Activated CD4-positive, alpha-beta T cell treated with anti-CD3 and anti-CD28 coated beads, Interleukin-2, amount 10 ng/mL, durations not matched to agents 7 days and 5 days (primary cell): ENCODE results near the gene COL11A2. TPM values are rescaled to one million over a fixed set of nuclear protein-coding genes. Genes with fewer than 3 reads are reported as not detected.

Experiments used
- CTCF ChIA-PET: fragments of 350-600 bp; sonication (Branson Sonifier 250); formaldehyde crosslinking; loops from one replicate; lab custom pipeline; 2021; ENCODE audit warnings: antibody characterized with exemption; lab: Charles Lee
- POLR2A ChIA-PET: fragments of 350-600 bp; sonication (Branson Sonifier 250); formaldehyde crosslinking; loops from one replicate; lab custom pipeline; 2021; ENCODE audit warnings: antibody characterized with exemption; lab: Charles Lee
- DNase-seq: peaks from one replicate; pipeline ENCODE4 v3.0.0-alpha.2; 2020
- H3K27ac Mint-ChIP-seq: one replicate; pipeline ENCODE4 v1.8.0; 2021; ENCODE audit warnings: mild to moderate bottlenecking, moderate library complexity, mixed read lengths
- H3K27me3 Mint-ChIP-seq: one replicate; pipeline ENCODE4 v1.8.0; 2021; ENCODE audit warnings: mixed read lengths
- H3K36me3 Mint-ChIP-seq: one replicate; pipeline ENCODE4 v1.8.0; 2021; ENCODE audit warnings: low read depth, mixed read lengths
- H3K4me1 Mint-ChIP-seq: one replicate; pipeline ENCODE4 v1.8.0; 2021; ENCODE audit warnings: mixed read lengths
- H3K4me3 Mint-ChIP-seq: one replicate; pipeline ENCODE4 v1.8.0; 2021; ENCODE audit warnings: mild to moderate bottlenecking, moderate library complexity, mixed read lengths
- H3K9me3 Mint-ChIP-seq: one replicate; pipeline ENCODE4 v1.8.0; 2021; ENCODE audit warnings: mixed read lengths
- total RNA-seq, 2 experiments: library from RNA; stranded (reverse); gene quantifications; one replicate each; pipeline ENCODE4 v1.2.3, GENCODE V29; 2021

The COL11A2 gene
- total RNA-seq, 2 experiments from 2014 or later = 1.3 to 1.4 TPM

DNA sequence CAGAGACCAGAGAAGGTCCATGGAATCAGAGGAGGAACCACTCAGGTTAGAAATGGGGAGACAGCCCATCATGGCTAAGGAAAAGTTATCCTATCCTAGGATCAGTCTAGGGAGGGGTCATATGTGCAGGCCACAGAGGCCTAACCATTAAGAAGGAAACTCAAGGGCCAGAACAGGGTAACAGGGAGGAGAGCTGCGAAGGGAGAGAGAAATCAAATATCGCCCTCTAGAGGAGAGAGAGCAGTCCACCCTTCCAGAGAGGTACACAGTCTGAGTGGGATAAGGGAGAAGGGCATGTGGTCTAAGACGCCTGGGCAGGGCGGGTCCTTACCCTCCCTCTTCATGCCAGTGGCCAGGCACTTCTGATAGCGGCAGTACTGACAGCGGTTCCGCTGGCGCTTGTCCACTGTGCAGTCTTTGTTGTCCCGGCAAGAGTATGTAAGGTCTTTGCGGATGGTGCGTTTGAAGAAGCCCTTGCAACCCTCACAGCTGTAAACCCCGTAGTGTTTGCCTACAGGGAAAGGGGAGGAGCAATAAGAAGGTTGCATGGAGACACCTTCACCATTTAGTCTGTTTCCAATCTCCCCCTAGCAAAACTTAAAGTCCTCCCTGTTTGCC is 5.3 kb upstream of the COL11A2 start:
- peaks cover 8% of the 10 kb centered on the region for H3K27me3 Mint-ChIP-seq
- H3K9me3 Mint-ChIP-seq = no peaks in the 10 kb centered on the region
- peak overlapping the region; percentile 83 for H3K27ac Mint-ChIP-seq
- ChIA-PET CTCF (interaction anchor here (0.5 to 2.2 kb wide), 17 partner anchors 11 to 516 kb away, joined by 3 to 10 read pairs (median 4); partner anchors contain the start of genes B3GALT4 and RING1), POLR2A (interaction anchor here (0.5 kb wide), 1 partner anchor 366 kb away, joined by 4 read pairs; no protein-coding TSS in a partner anchor)
- H3K36me3 Mint-ChIP-seq = peaks cover 52% of the 10 kb centered on the region
- peak overlapping the region; percentile 100 for H3K4me3 Mint-ChIP-seq
- peaks cover 48% of the 10 kb centered on the region for H3K4me1 Mint-ChIP-seq
- peak; percentile 54 for DNase-seq

DNA sequence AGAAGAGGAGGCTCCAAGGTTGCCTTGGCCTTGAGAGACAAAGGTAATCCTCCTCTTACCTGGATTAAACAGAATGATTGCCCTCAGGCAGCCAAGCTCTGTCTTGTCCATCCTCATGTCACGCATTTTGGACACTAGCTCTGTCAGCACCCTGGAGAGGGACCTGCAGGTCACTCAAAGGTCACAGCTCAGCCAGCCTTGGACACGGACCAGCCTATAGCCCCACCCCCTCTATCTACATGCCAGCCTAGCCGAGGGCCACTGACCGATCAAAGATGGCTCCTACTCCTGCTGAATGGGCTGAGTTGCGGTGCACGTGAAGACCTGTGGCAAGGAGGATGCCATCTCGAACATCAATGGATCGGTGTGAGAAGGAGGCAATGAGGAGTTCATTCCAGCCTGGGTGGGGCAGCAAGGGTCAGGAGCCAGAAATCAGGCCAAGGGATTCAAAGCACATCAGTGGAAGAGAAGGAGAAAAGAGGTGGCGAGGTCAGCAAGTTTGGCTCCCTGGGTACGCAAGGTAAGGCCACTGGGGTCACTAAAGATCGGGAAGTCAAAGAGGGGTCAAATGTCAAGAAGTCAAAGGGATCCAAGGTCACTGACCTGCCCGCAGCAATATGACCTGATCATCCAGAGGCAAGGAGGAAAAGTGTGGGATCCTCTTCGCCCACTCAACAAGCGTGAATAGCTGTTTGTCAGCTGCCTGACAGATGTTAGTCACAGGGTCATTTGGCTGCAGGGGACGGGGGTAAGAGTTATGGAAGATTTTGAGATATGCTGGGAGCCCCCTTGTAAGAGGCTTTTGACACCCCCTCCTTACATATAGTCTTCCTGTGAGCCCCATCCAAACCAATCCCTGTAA is 3.3 kb upstream of the COL11A2 start:
- ChIA-PET CTCF (interaction anchor here (1.2 to 2.4 kb wide), 3 partner anchors 12 to 149 kb away, joined by 3 to 9 read pairs (median 6); no protein-coding TSS in a partner anchor), POLR2A (no interaction called here)
- Mint-ChIP-seq H3K36me3 (peaks cover 33% of the 10 kb centered on the region), H3K4me3 (no peak overlapping the region), H3K9me3 (no peaks in the 10 kb centered on the region), H3K27me3 (peaks cover 24% of the 10 kb centered on the region), H3K27ac (no peak overlapping the region), H3K4me1 (peaks cover 35% of the 10 kb centered on the region)
- DNase-seq = no peak

DNA sequence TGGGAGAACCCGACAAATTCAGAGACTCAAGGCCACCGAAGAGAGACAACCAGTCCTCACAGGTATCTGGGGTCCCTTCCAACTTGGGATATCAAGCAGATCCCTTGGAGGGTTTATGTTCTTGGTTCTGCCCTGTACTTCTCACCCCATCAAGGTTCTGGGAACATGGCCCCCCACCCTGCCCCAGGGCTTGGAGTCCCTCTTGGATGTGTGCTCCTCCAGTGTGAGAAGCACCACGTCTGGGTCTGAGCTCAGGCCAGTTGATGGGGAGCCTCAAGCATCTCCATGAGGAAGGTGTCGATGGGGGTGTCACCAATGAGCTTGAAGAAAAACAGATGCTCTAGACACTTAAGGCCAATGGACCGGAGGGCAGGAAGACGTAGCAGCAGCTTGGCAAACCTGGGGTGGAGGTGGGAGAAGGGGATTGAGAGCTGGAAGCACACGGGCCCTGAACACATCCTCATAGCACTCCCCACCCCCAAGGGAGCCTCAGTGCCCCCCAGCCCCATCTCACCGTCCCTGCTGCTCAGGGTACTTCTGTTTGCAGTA is 2.2 kb upstream of the COL11A2 start:
- ChIA-PET POLR2A (no interaction called here), CTCF (interaction anchor here (1.1 to 2.4 kb wide), 4 partner anchors 11 to 150 kb away, joined by 3 to 9 read pairs (median 4); no protein-coding TSS in a partner anchor)
- Mint-ChIP-seq H3K36me3 (peaks cover 32% of the 10 kb centered on the region), H3K9me3 (no peaks in the 10 kb centered on the region), H3K27me3 (peaks cover 30% of the 10 kb centered on the region), H3K4me1 (peaks cover 33% of the 10 kb centered on the region), H3K27ac (no peak overlapping the region), H3K4me3 (no peak overlapping the region)
- no peak for DNase-seq

DNA sequence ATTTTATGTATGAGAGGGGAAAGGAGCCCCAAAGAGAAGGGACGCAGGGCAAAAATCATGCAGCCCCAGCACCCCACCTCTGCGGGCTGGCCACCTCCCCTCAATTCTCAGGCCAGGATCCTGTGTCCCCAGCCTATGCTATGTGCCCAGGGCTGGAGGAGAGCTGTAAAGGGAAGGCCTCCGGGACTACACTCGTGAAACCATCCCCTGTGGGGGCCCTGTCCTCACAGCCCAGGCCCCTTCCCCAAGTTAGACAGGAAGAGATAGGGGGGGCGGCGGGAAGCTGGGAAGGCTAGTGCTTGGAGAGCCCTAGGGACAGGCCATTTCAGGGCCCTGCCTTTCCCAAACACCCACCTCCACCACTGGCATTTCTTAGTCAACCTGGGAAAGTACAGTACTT is 1.4 kb upstream of the COL11A2 start:
- no peak overlapping the region for H3K4me3 Mint-ChIP-seq
- H3K36me3 Mint-ChIP-seq = peaks cover 32% of the 10 kb centered on the region
- POLR2A ChIA-PET = no interaction called here

DNA sequence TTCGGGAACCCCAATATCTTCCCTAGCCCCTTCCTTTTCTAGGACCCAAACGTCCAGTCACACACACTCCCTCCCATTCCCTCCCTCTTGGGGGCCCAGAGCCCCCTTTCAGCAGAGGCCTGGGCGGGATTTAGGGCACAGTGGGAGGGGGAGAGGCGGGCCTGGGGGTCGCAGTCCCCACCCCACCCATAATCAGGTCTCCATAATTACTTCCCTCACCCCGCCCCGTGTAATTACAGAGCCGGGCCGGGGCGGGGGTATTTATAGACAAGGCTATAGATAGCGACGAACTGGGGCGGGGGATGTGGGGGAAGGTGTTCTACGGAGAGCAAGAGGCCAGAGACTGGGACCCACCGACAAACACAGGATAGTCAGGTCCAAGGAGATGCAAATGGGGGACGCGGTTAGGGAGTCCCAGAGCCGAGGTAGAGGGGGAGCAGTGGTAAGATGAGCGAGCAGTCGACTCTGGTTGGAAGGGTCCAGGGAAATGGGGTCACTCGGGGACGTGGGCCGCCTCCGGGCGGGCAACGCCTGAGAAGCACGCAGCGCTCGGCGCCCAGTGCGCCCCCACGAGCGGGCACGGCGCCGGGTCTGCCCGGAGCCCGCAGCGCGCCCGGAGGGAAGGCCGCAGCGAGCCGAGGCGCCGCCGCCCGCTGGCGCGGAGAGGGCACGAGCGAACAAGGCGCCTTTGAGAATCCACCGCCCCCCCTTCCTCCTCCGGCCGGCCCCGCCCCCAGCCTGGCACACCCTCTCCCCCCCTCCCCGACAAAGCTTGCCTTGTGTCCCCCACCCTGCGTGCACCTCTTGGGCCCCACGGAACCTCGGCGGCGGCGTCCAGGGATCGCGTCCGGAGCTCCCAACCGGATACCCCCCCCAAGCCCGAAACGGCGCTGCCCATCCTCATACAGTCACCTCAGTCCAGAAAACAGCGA is 670 bp upstream of the COL11A2 start:
- ChIA-PET POLR2A (no interaction called here), CTCF (interaction anchor here (2.4 kb wide), 1 partner anchor 56 kb away, joined by 9 read pairs; no protein-coding TSS in a partner anchor)
- H3K27ac Mint-ChIP-seq = no peak overlapping the region
- H3K4me3 Mint-ChIP-seq = no peak overlapping the region
- H3K36me3 Mint-ChIP-seq = peaks cover 32% of the 10 kb centered on the region
- H3K4me1 Mint-ChIP-seq = peaks cover 18% of the 10 kb centered on the region
- peaks cover 33% of the 10 kb centered on the region for H3K27me3 Mint-ChIP-seq
- H3K9me3 Mint-ChIP-seq = no peaks in the 10 kb centered on the region
- no peak for DNase-seq

More for the DNA sequence above, 1.4 kb upstream of the COL11A2 start:
- Mint-ChIP-seq H3K9me3 (no peaks in the 10 kb centered on the region), H3K4me1 (peaks cover 25% of the 10 kb centered on the region), H3K27ac (no peak overlapping the region), H3K27me3 (peaks cover 31% of the 10 kb centered on the region)
- CTCF ChIA-PET = interaction anchor here (1.1 to 2.4 kb wide), 2 partner anchors 20 to 55 kb away, joined by 3 to 9 read pairs; no protein-coding TSS in a partner anchor
- DNase-seq = no peak

DNA sequence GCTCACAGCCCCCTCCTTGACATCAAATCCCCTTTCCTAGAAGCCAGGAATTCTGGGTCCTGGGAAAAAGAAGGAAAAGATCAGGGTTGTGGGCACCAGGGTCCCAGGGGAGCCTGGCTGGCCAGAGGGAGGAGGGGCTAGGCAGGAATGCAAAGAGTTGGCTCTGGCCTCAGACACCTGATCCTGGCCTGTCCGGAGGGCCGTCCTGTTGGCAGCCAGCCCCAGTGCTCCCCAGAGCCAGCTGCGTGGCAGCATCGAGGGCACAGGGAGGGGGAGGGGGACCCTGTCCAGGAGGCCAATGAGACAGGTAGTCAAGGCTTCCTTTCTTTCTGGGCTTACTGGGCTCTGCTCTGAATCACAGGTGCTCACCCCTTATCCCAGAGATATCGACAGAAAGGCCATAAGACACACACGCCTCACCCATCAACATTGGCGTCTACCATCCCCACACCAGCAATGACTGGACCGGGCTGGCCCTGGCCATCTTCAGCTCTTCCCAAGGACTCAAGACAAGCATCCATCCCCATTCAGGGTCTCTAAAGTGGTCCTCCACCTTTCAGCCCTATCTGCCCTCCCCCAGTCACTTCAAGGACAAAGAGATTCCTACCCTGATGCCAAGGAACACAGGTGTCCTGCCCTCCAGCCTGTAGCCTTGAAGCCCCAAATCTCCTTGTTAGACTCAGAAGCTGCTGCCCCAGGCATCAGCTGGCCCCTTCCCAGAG is 723 bp downstream of the COL11A2 start:
- H3K9me3 Mint-ChIP-seq = no peaks in the 10 kb centered on the region
- no peak overlapping the region for H3K27ac Mint-ChIP-seq
- peaks cover 10% of the 10 kb centered on the region for H3K4me1 Mint-ChIP-seq
- peaks cover 31% of the 10 kb centered on the region for H3K36me3 Mint-ChIP-seq
- H3K4me3 Mint-ChIP-seq = no peak overlapping the region
- ChIA-PET POLR2A (no interaction called here), CTCF (interaction anchor here (0.5 to 1.2 kb wide), 2 partner anchors 56 to 188 kb away, joined by 5 to 7 read pairs; no protein-coding TSS in a partner anchor)
- H3K27me3 Mint-ChIP-seq = peaks cover 40% of the 10 kb centered on the region
- no peak for DNase-seq

DNA sequence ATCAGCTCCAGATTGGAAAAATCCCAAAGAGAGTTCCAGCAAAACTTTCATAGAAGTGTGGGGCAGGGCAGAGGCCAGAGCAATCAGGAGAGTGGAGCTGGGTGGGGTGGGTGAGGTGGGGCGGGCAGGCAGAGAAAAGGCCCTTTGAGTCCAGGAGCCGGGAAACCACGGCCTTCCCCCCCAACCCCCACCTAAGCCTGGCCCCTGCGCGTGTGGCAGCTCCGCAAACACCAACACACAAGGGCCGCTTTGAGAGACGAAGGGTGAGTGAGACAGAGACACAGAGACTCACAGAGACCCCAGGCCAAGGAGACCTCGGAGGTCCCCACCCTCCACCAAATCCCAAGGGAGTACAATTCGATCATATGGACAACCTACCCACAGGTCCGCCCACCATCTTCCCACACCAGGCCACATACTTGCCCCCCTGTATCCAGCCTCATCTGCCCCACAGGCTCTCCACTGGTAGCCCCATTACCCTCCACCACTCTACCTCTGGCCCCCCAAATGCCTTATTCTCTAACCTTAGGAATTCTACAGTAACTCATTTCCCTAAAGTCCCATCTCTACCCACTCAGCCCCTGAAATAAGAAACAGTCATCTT is 1.7 kb downstream of the COL11A2 start:
- peaks cover 10% of the 10 kb centered on the region for H3K4me1 Mint-ChIP-seq
- CTCF ChIA-PET = no interaction called here
- POLR2A ChIA-PET = no interaction called here
- peaks cover 41% of the 10 kb centered on the region for H3K27me3 Mint-ChIP-seq
- no peak overlapping the region for H3K4me3 Mint-ChIP-seq
- no peak overlapping the region for H3K27ac Mint-ChIP-seq
- no peak for DNase-seq
- peaks cover 21% of the 10 kb centered on the region for H3K36me3 Mint-ChIP-seq
- H3K9me3 Mint-ChIP-seq = no peaks in the 10 kb centered on the region

DNA sequence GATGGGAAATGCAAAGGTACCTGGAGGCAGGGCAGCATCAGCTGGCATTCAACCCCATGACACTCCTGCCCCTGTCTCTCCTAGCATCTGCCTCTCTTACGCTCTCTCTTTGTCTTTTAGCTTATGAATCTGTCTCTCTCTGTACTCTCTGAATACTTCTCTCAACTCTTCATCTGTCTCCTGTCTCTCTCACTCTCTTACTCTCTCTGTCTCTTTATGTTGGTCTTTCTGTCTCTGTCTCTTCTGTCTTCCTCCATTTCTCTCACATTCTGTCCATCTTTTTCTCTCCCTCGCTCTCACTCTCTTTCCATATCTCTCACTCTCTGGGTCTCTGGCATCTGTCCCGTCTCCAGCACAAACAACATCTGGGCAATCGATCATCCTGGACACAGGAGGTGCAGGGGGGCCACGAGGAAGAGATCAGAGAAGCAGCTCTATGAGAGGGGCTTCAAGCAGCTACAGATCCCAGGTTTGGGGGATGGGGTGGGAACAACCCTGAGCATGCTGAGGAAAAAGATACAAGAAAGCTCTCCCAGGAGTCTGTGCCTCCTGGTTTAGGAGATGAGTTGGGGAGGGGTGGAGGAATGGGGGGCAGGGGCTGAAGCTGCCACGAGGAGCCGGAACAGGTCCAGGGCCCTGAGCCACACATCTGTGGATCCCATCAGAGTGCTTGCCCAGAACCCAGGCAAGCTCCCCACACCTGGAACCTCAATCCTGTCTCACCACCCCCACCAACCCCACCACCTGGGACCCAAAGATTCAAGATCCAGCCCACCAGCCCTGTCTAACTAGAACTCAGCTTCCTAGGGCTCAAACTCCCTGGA is 2.4 kb downstream of the COL11A2 start:
- Mint-ChIP-seq H3K4me3 (no peak overlapping the region), H3K4me1 (peaks cover 10% of the 10 kb centered on the region), H3K36me3 (peaks cover 16% of the 10 kb centered on the region), H3K9me3 (no peaks in the 10 kb centered on the region), H3K27me3 (peaks cover 41% of the 10 kb centered on the region), H3K27ac (no peak overlapping the region)
- CTCF ChIA-PET = interaction anchor here (0.6 kb wide), 1 partner anchor 51 kb away, joined by 3 read pairs; no protein-coding TSS in a partner anchor
- POLR2A ChIA-PET = no interaction called here
- DNase-seq = no peak

DNA sequence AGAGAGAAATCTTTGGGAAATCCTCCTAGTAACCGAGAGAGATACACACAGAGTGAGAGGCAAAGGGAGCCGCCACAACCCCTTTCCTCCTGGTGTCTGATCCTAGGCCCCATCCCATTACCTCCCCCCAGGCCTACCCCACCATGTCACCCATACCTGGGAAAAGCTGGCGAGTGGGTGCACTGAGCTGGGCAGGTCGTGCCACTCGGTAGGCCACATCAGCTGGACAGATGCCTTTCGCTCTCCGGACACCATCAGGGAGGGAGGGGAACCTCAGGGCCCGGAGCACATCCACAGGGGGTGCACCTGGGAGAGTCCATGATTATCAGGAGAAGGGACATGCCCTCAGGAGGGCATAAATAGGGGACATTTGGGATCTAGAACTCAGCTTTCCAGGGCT is 3.1 kb downstream of the COL11A2 start:
- Mint-ChIP-seq H3K36me3 (peaks cover 16% of the 10 kb centered on the region), H3K4me1 (peaks cover 15% of the 10 kb centered on the region), H3K27me3 (peaks cover 41% of the 10 kb centered on the region), H3K9me3 (peaks cover 3% of the 10 kb centered on the region), H3K27ac (no peak overlapping the region), H3K4me3 (no peak overlapping the region)
- CTCF ChIA-PET = no interaction called here
- POLR2A ChIA-PET = no interaction called here
- no peak for DNase-seq

DNA sequence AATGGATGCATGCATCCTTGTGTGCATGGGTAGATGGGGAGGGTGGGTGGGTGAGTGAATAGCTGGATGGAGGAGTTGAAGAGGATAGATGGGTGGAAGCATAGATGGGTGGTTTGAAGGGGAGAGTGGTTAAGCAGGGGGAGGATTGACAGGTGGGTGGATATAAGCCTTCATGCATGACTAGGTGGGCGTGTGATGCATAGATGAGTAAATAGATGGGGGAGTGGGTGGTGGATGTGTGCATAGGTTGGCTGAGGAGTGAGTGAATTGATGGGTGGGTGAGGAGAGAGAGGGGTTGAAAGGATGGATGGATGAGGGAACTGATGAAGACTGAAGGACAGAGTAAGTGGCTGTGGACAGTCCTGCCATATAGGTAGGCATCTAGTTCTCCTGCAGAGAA is 4.5 kb downstream of the COL11A2 start:
- Mint-ChIP-seq H3K27ac (no peak overlapping the region), H3K4me1 (peaks cover 25% of the 10 kb centered on the region), H3K36me3 (peaks cover 21% of the 10 kb centered on the region), H3K27me3 (peaks cover 36% of the 10 kb centered on the region), H3K9me3 (peaks cover 15% of the 10 kb centered on the region), H3K4me3 (no peak overlapping the region)
- DNase-seq = no peak
- POLR2A ChIA-PET = no interaction called here
- CTCF ChIA-PET = no interaction called here
